Endothelial cell of umbilical vein (primary cell): ENCODE results near the gene SLC23A2. TPM values are rescaled to one million over a fixed set of nuclear protein-coding genes. Genes with fewer than 3 reads are reported as not detected.

Source experiments
- BruUV-seq: library from RNA; stranded (reverse); fragments of 400-500 nt; replicated peaks from 2 replicates; lab custom pipeline; 2021; lab: Mats Ljungman, UMichigan
- CTCF ChIA-PET: fragments of 300-600, 350-600 bp; sonication (Branson Sonifier 250); formaldehyde crosslinking; loops from one replicate; lab custom pipeline; 2021; ENCODE audit warnings: antibody characterized with exemption, inconsistent platforms; lab: Charles Lee
- POLR2A ChIA-PET: fragments of 300-600, 350-600 bp; sonication (Branson Sonifier 250); formaldehyde crosslinking; loops from one replicate; lab custom pipeline; 2021; ENCODE audit warnings: antibody characterized with exemption, inconsistent platforms; lab: Charles Lee
- DNase-seq: peaks from one replicate; pipeline ENCODE4 v3.0.0-alpha.2; 2011; ENCODE audit warnings: low read depth, low spot score
- FAIRE-seq: peaks from 2 replicates; lab custom pipeline; 2011; peaks lifted over from hg19 to GRCh38; lab: Jason Lieb, UNC
- H2AFZ ChIP-seq: 2 replicates; pipeline ENCODE4 v1.6.0; 2012; ENCODE audit warnings: low read depth, low read length, control low read depth, inconsistent platforms
- H3K27ac ChIP-seq: 2 replicates; pipeline ENCODE4 v1.5.1; 2011; ENCODE audit warnings: low read depth, mild to moderate bottlenecking, control low read depth, low read length, moderate library complexity; ENCODE audit not compliant: insufficient read depth
- H3K27me3 ChIP-seq, 2 experiments: 2 replicates each; pipeline versions ENCODE4 v1.6.0 to v1.6.1; 2011; ENCODE audit warnings: low read length in 2 of 2, mixed read lengths in 1 of 2; ENCODE audit not compliant: control insufficient read depth in 2 of 2, insufficient read depth in 2 of 2
- H3K36me3 ChIP-seq, 2 experiments: 2 replicates in 1 of 2; 3 replicates in 1 of 2; pipeline ENCODE4 v1.5.1; 2011; ENCODE audit warnings: low read length in 2 of 2, mild to moderate bottlenecking in 1 of 2, moderate library complexity in 1 of 2; ENCODE audit not compliant: control insufficient read depth in 2 of 2, insufficient read depth in 2 of 2; ENCODE audit errors: extremely low read depth in 1 of 2
- H3K4me1 ChIP-seq: 3 replicates; pipeline ENCODE4 v1.5.1; 2011; ENCODE audit warnings: mild to moderate bottlenecking, low read length; ENCODE audit not compliant: control insufficient read depth, insufficient read depth; ENCODE audit errors: extremely low read depth
- H3K4me2 ChIP-seq: 2 replicates; pipeline ENCODE4 v1.6.1; 2011; ENCODE audit warnings: low read length, control low read depth, mixed read lengths; ENCODE audit not compliant: insufficient read depth
- H3K4me3 ChIP-seq, 3 experiments: fragments of 200-600 bp in 1 of 3; sonication (generic), shearing (Covaris generic) in 1 of 3; replicated peaks in 1 of 3; 2 replicates each; pipeline ENCODE4 v1.5.1; 2011 to 2016; ENCODE audit warnings: control low read depth in 3 of 3, low read length in 3 of 3, mild to moderate bottlenecking in 2 of 3, inconsistent platforms in 1 of 3, low read depth in 1 of 3, moderate library complexity in 1 of 3; ENCODE audit not compliant: insufficient read depth in 1 of 3
- H3K79me2 ChIP-seq: 2 replicates; pipeline ENCODE4 v1.6.0; 2012; ENCODE audit warnings: low read length, inconsistent platforms; ENCODE audit not compliant: control insufficient read depth, insufficient read depth
- H3K9ac ChIP-seq: replicated peaks from 2 replicates; pipeline ENCODE3; 2011; ENCODE audit warnings: low read length, control low read depth; ENCODE audit not compliant: insufficient read depth; ENCODE audit errors: extremely low read depth
- H3K9me1 ChIP-seq: replicated peaks from 3 replicates; pipeline ENCODE4 v1.6.0; 2011; ENCODE audit warnings: mild to moderate bottlenecking, low read length; ENCODE audit not compliant: control insufficient read depth, insufficient read depth; ENCODE audit errors: extremely low read depth
- H3K9me3 ChIP-seq: replicated peaks from 2 replicates; pipeline ENCODE4 v1.5.1; 2012; ENCODE audit warnings: low read length, inconsistent platforms; ENCODE audit not compliant: control insufficient read depth, insufficient read depth
- H4K20me1 ChIP-seq: replicated peaks from 2 replicates; pipeline ENCODE3; 2011; ENCODE audit warnings: mild to moderate bottlenecking, low read length; ENCODE audit not compliant: control insufficient read depth, insufficient read depth; ENCODE audit errors: extremely low read depth
- CTCF ChIP-seq, 2 donors: IDR thresholded peaks; 1 replicate in 1 of 2; 2 replicates in 1 of 2; pipeline ENCODE4 v1.5.1; 2011; ENCODE audit warnings: low read length in 2 of 2, mild to moderate bottlenecking in 2 of 2, moderate library complexity in 2 of 2, control low read depth in 1 of 2, inconsistent platforms in 1 of 2, low read depth in 1 of 2; ENCODE audit not compliant: insufficient read depth in 1 of 2; ENCODE audit errors: extremely low read depth in 1 of 2
- EZH2 ChIP-seq: IDR thresholded peaks from 2 replicates; pipeline ENCODE4 v1.6.1; 2012; ENCODE audit warnings: borderline replicate concordance, low read depth, mild to moderate bottlenecking, moderate library complexity, low read length, inconsistent platforms; ENCODE audit not compliant: severe bottlenecking
- FOS ChIP-seq: IDR thresholded peaks from 2 replicates; pipeline ENCODE4 v1.6.1; 2011; ENCODE audit warnings: mild to moderate bottlenecking, low read length, moderate library complexity, borderline replicate concordance; ENCODE audit not compliant: insufficient read depth
- GATA2 ChIP-seq: IDR thresholded peaks from 2 replicates; pipeline ENCODE4 v1.7.0; 2011; ENCODE audit warnings: low read depth, mild to moderate bottlenecking, moderate library complexity, mixed read lengths, low read length; ENCODE audit not compliant: insufficient read length, insufficient read depth
- JUN ChIP-seq: IDR thresholded peaks from 2 replicates; pipeline ENCODE4 v1.6.1; 2011; ENCODE audit warnings: borderline replicate concordance, low read depth; ENCODE audit not compliant: insufficient read length, insufficient read depth
- MAX ChIP-seq: IDR thresholded peaks from 2 replicates; pipeline ENCODE4 v1.6.1; 2011; ENCODE audit not compliant: insufficient read depth, insufficient read length
- MYC ChIP-seq: IDR thresholded peaks from one replicate; pipeline ENCODE4 v1.6.1; 2011; ENCODE audit warnings: mild to moderate bottlenecking, low read depth, low read length
- POLR2A ChIP-seq: IDR thresholded peaks from 2 replicates; pipeline ENCODE4 v1.6.1; 2012; ENCODE audit warnings: low read depth, mild to moderate bottlenecking, control low read depth, low read length
- POLR2AphosphoS5 ChIP-seq: IDR thresholded peaks from 2 replicates; pipeline ENCODE4 v1.6.1; 2012; ENCODE audit warnings: low read depth, mild to moderate bottlenecking, control low read depth, low read length, moderate library complexity; ENCODE audit not compliant: insufficient read depth
- dilution Hi-C: fragments of 300-500 bp; cut with MboI; formaldehyde crosslinking; loops from one replicate; pipeline ENCODE4 v1.15.0; 2019; ENCODE audit warnings: low sequenced_read_pairs; ENCODE audit not compliant: extremely low pct_ligation_motif_present
- intact Hi-C: fragments of 100-400 bp; cut with micrococcal nuclease; formaldehyde crosslinking; loops from one replicate; pipeline ENCODE4 v1.10.0; 2022
- polyA plus RNA-seq, 4 experiments: library from polyadenylated mRNA; depleted of rRNA in 3 of 4; stranded (reverse) in 3 of 4; unstranded in 1 of 4; fragments of >200 nt; gene quantifications; 2 replicates each; pipeline versions ENCODE4 v1.2.1 to v1.2.3, GENCODE V29; 2011 to 2012; ENCODE audit warnings: missing spikeins in 1 of 4
- total RNA-seq: library from RNA; stranded (reverse); gene quantifications from 2 replicates; pipeline ENCODE4 v1.2.3, GENCODE V29; 2021

Gene SLC23A2
- total and polyA plus RNA-seq, 2 donors (not counting 3 experiments of a cell fraction or from before 2014, with no cell fraction given): 24.4 to 24.5 TPM

- DNase-seq: no peak
- H3K36me3 ChIP-seq: peaks cover 3 to 4% of the 10 kb centered on the region in 2 experiments
- POLR2A ChIA-PET: no interaction called here
- no peaks in the 10 kb centered on the region for H3K79me2 ChIP-seq
- intact Hi-C loops: no loop called here
- no peak overlapping the region for H3K9ac ChIP-seq
- H3K4me2 ChIP-seq: no peak overlapping the region
- BruUV-seq: no TSS peak
- dilution Hi-C loops: no loop called here
- CTCF ChIA-PET: interaction anchor here (1.0 to 1.3 kb wide), 2 partner anchors 14 to 214 kb away, joined by 3 read pairs; no protein-coding TSS in a partner anchor
- TF ChIP-seq FOS: no peak
- no peak for TF ChIP-seq GATA2
- TF ChIP-seq MYC: no peak
- no peak for TF ChIP-seq JUN
- no peak for TF ChIP-seq POLR2A
- no peak for TF ChIP-seq EZH2
- TF ChIP-seq POLR2AphosphoS5: no peak
- no peak for TF ChIP-seq MAX
- no peak for TF ChIP-seq CTCF (IDR thresholded peaks at IDR 0.05; ENCODE audit: extremely low read depth in 1 of 2, insufficient read depth in 1 of 2, low read depth in 1 of 2, low read length in 2 of 2)
- no peak for FAIRE-seq
- H2AFZ ChIP-seq: no peak overlapping the region
- no peaks in the 10 kb centered on the region for H3K27me3 ChIP-seq
- H3K4me3 ChIP-seq: no peak overlapping the region
- H3K9me1 ChIP-seq: no peaks in the 10 kb centered on the region
- H4K20me1 ChIP-seq: no peaks in the 10 kb centered on the region
- no peaks in the 10 kb centered on the region for H3K4me1 ChIP-seq
- no peaks in the 10 kb centered on the region for H3K9me3 ChIP-seq
- no peak overlapping the region for H3K27ac ChIP-seq
These were observed 114.4 kb downstream of the SLC23A2 start for GRCh38 chr20:4886771-4887527.
